OCI-LY1 (cell line): ENCODE data around the gene DIDO1.

ENCODE experiments used
- CTCF ChIP-seq: fragments of 200-600 bp; sonication (generic), shearing (Covaris generic); IDR thresholded peaks from 2 replicates; pipeline ENCODE4 v1.5.1; 2017; ENCODE audit warnings: mild to moderate bottlenecking, antibody characterized with exemption, low read length, moderate library complexity, mixed read lengths
- EZH2 ChIP-seq: fragments of 200-600 bp; sonication (generic), shearing (Covaris generic); IDR thresholded peaks from 2 replicates; pipeline ENCODE4 v1.8.0; 2017; ENCODE audit warnings: borderline replicate concordance, mixed run types, mild to moderate bottlenecking, antibody characterized with exemption, low read length, moderate library complexity, mixed read lengths

DNA sequence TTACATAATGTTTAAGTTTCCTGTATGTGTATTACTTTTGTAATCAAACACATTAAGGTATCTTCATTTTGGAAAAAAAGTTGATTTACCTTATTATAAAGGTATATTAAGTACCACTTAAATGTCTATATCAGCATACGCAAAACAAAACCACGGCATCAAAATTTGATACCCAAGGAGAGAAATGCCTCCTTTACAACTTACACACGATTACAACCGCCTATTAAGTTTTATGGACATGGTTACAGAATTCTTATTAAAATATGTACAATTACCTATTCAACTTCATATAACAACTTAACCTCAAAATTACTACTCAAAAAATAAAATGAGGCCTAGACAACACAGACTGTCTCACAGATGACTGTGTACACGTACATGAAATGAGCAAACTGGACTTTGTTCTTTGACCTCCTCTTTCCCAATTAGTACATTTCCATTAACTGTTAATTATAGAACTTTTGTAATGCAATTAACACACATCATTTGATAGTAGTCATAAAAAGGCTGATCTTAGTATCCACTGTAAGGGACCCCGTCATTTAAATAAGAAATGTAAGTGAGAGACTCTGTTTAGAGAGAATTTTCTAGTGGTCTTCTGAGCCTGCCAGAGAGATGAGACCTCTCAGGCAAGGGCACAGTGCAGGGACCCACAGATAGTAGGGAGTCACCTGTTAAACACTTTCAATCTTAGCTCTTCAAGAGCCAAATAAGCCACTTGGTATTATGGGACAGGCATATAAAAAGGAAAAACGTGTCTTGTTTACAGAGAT lies 2.5 kb downstream of the DIDO1 start:
- TF ChIP-seq CTCF, result no peak
- TF ChIP-seq EZH2, result no peak
